ENCODE measurements around the gene PARVA. TPM values are rescaled to one million over a fixed set of nuclear protein-coding genes. Genes with fewer than 3 reads are reported as not detected.

The PARVA gene
- total RNA-seq, 1 experiment from 2014 or later: not detected

DNA sequence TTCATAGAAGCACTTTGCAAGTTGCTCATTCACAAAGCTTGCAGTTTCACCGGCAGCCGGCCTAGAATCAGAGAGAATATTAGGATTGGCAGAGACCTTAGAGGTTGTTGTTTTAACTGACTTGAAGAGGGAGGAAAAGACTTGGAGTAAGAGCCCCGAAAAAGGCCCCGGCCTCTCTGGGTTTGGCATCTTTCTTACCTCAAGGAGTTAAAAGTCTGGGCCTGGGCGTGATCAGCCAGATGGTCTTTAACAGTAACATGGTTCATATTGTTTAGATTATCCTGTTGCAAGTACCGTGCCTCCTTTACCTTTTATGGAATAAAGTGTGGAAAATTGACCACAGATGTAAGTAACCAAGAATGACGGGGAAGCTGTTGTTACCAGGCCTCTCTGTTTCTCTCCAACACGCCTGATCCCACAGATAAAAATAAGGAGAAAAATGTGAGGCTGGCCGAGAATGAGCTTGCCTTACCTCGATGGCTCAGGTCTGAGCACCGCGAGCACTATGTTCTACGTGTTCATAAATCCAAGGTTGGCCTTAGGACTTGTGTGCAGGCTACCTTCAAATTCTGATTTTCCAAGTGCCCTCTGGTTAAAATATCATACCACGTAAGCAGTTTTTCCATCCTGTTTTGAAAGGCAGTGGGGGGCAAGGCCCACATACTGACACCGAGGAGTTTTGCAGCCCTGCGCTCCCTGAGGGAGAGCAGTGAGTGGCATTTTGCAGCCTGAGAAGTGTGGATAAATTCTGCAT, 56.4 kb downstream of the PARVA start:
- Histone ChIP-seq H4K20me1 (ENCODE audit: insufficient read depth, low read depth, low read length) (no peaks in the 10 kb centered on the region), H3K27me3 (ENCODE audit: low read length) (no peaks in the 10 kb centered on the region), H2AFZ (ENCODE audit: low read length) (no peak overlapping the region), H3K9me3 (ENCODE audit: low read length) (no peaks in the 10 kb centered on the region), H3K27ac (ENCODE audit: low read length) (no peak overlapping the region), H3K36me3 (ENCODE audit: insufficient read depth, low read length) (no peaks in the 10 kb centered on the region), H3K79me2 (ENCODE audit: low read length) (no peaks in the 10 kb centered on the region), H3K4me2 (ENCODE audit: low read depth, low read length, poor library complexity, severe bottlenecking) (no peak overlapping the region), H3K4me1 (ENCODE audit: low read length) (no peaks in the 10 kb centered on the region), H3K4me3 (ENCODE audit: low read length) (no peak overlapping the region), H3K9ac (ENCODE audit: low read length) (no peak overlapping the region), H3K9me2 (replicated peaks; ENCODE audit: insufficient read depth, low read length) (no peaks in the 10 kb centered on the region)
- no peak for DNase-seq

DNA sequence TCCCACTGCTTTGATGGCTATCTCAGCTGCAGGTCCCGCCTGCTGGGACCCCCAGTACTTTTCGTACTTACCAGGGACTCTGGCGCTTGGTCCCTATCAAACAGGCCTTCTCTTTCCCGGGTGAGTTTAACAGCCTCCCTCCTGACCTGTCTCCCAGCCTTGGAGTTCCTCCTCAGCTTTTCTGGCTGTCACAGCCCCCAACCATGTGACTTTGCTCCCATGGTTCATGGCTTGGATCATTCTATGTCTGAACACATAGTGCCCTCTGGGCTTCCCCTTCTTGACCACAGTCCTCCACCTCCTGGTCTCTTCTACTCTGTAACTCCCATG, 56.9 kb downstream of the PARVA start:
- no peak overlapping the region for H3K27ac ChIP-seq (ENCODE audit: low read length)
- H3K9me3 ChIP-seq (ENCODE audit: low read length): no peaks in the 10 kb centered on the region
- 0 out of 2 replicates have a peak, but pooled peaks cover under 1% of the 10 kb centered on the region for H3K4me1 ChIP-seq (ENCODE audit: low read length)
- DNase-seq: no peak
- H3K27me3 ChIP-seq (ENCODE audit: low read length): no peaks in the 10 kb centered on the region
- H3K9me2 ChIP-seq (replicated peaks; ENCODE audit: insufficient read depth, low read length): no peaks in the 10 kb centered on the region
- no peak overlapping the region for H2AFZ ChIP-seq (ENCODE audit: low read length)
- H4K20me1 ChIP-seq (ENCODE audit: insufficient read depth, low read depth, low read length): no peaks in the 10 kb centered on the region
- no peaks in the 10 kb centered on the region for H3K36me3 ChIP-seq (ENCODE audit: insufficient read depth, low read length)
- H3K4me3 ChIP-seq (ENCODE audit: low read length): no peak overlapping the region
- no peaks in the 10 kb centered on the region for H3K79me2 ChIP-seq (ENCODE audit: low read length)
- H3K4me2 ChIP-seq (ENCODE audit: low read depth, low read length, poor library complexity, severe bottlenecking): no peak overlapping the region
- no peak overlapping the region for H3K9ac ChIP-seq (ENCODE audit: low read length)

DNA sequence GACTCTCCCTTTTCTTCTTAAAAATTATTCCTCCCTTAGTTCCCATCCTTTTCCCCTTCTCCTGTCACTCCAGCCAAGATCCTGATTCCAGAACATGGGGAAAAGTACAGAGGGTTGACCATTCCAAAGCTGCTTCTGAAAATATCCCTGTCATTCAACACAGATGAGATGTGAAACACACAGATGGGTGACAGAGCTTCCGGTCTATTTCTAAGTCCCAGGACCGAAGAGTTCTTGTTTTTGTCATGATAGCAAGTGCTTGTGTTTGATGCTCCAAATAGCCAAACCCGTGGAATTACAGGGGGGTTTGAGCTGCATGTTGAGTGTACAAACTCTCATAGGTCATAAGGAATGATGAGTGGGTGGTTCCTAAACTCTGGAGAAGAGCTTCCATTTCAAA, 57.9 kb downstream of the PARVA start:
- no peak overlapping the region for H3K4me3 ChIP-seq (ENCODE audit: low read length)
- H3K9me2 ChIP-seq (replicated peaks; ENCODE audit: insufficient read depth, low read length): no peaks in the 10 kb centered on the region
- DNase-seq: no peak
- H2AFZ ChIP-seq (ENCODE audit: low read length): no peak overlapping the region
- H3K9me3 ChIP-seq (ENCODE audit: low read length): no peaks in the 10 kb centered on the region
- no peaks in the 10 kb centered on the region for H4K20me1 ChIP-seq (ENCODE audit: insufficient read depth, low read depth, low read length)
- H3K27ac ChIP-seq (ENCODE audit: low read length): no peak overlapping the region
- no peaks in the 10 kb centered on the region for H3K79me2 ChIP-seq (ENCODE audit: low read length)
- peaks cover 5% of the 10 kb centered on the region; the same call in 1 of the 2 replicates for H3K4me1 ChIP-seq (ENCODE audit: low read length)
- no peaks in the 10 kb centered on the region for H3K27me3 ChIP-seq (ENCODE audit: low read length)
- no peak overlapping the region for H3K4me2 ChIP-seq (ENCODE audit: low read depth, low read length, poor library complexity, severe bottlenecking)
- H3K9ac ChIP-seq (ENCODE audit: low read length): no peak overlapping the region
- no peaks in the 10 kb centered on the region for H3K36me3 ChIP-seq (ENCODE audit: insufficient read depth, low read length)

DNA sequence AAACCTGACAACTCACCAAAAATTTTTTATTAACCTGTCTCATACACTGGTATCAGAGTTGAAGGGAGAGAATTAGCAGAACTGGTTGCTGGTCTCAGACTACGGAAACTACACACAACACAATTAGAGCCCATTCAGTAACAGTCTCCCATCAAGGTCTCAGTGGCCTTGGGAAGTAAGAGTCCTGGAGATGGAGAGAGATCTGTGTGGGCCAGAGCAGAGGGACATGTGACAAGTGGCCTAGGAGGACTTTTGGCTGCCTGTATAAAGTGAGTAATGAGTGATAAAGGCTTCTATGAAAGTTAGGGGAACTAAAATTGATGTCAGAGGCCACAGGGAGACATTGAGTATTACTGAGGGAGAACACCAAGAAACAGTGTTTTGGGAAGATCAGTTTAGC, 58.9 kb downstream of the PARVA start:
- H3K36me3 ChIP-seq (ENCODE audit: insufficient read depth, low read length): no peaks in the 10 kb centered on the region
- no peaks in the 10 kb centered on the region for H4K20me1 ChIP-seq (ENCODE audit: insufficient read depth, low read depth, low read length)
- H3K9me3 ChIP-seq (ENCODE audit: low read length): no peaks in the 10 kb centered on the region
- H3K9me2 ChIP-seq (replicated peaks; ENCODE audit: insufficient read depth, low read length): no peaks in the 10 kb centered on the region
- no peak overlapping the region for H3K9ac ChIP-seq (ENCODE audit: low read length)
- no peaks in the 10 kb centered on the region for H3K79me2 ChIP-seq (ENCODE audit: low read length)
- no peak overlapping the region for H3K4me3 ChIP-seq (ENCODE audit: low read length)
- no peak overlapping the region for H3K4me2 ChIP-seq (ENCODE audit: low read depth, low read length, poor library complexity, severe bottlenecking)
- H3K27me3 ChIP-seq (ENCODE audit: low read length): no peaks in the 10 kb centered on the region
- DNase-seq: no peak
- no peak overlapping the region for H2AFZ ChIP-seq (ENCODE audit: low read length)
- H3K27ac ChIP-seq (ENCODE audit: low read length): no peak overlapping the region
- H3K4me1 ChIP-seq (ENCODE audit: low read length): peaks cover 5% of the 10 kb centered on the region; the same call in 1 of the 2 replicates

DNA sequence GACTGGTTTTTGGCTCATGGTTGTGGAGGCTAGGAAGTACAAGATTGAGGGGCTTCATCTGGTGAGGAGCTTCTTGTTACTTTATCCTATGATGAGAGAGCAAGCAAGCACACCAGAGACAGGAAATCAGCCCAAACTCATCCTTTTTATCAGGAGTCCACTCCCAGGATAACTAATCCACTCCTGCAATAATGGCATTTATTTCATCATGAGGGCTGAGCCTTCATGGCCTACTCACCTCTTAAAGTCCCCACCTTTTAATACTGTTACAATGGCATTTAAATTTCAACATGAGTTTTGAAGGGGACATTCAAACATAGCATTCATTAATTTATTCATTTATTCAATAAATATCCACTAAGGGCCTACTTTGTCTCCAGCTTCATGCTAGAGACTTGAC, 60.9 kb downstream of the PARVA start:
- H3K4me2 ChIP-seq (ENCODE audit: low read depth, low read length, poor library complexity, severe bottlenecking): no peak overlapping the region

DNA sequence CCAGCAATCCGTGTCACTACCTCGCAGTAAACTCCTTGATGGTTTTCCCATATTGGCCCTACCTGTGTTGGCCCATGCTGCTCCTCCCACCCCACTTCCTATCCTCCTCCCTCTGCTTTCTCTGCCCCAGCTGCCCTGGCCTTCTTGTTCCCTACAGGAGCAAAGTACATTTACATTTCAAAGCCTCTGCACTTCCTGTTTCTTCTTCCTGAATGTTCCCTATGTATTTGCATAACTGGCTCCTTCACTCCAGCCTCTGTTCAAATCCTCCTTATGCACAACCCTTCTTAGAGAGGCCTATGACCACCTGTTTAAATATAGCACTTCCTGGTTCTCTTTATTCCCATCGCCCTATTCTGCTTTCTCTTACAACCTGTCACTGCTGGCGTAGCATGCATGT, 62.2 kb downstream of the PARVA start:
- H3K27me3 ChIP-seq (ENCODE audit: low read length): no peaks in the 10 kb centered on the region
- H3K9ac ChIP-seq (ENCODE audit: low read length): no peak overlapping the region
- no peak overlapping the region for H2AFZ ChIP-seq (ENCODE audit: low read length)
- DNase-seq: no peak
- H3K9me3 ChIP-seq (ENCODE audit: low read length): no peaks in the 10 kb centered on the region
- H3K4me2 ChIP-seq (ENCODE audit: low read depth, low read length, poor library complexity, severe bottlenecking): no peak overlapping the region
- no peaks in the 10 kb centered on the region for H3K9me2 ChIP-seq (replicated peaks; ENCODE audit: insufficient read depth, low read length)
- no peak overlapping the region for H3K27ac ChIP-seq (ENCODE audit: low read length)
- H3K79me2 ChIP-seq (ENCODE audit: low read length): no peaks in the 10 kb centered on the region
- no peaks in the 10 kb centered on the region for H3K36me3 ChIP-seq (ENCODE audit: insufficient read depth, low read length)
- H3K4me1 ChIP-seq (ENCODE audit: low read length): peaks cover 5% of the 10 kb centered on the region; the same call in 1 of the 2 replicates
- H4K20me1 ChIP-seq (ENCODE audit: insufficient read depth, low read depth, low read length): no peaks in the 10 kb centered on the region
- H3K4me3 ChIP-seq (ENCODE audit: low read length): no peak overlapping the region

More for the DNA sequence above, 60.9 kb downstream of the PARVA start:
- H3K9me2 ChIP-seq (replicated peaks; ENCODE audit: insufficient read depth, low read length): no peaks in the 10 kb centered on the region
- no peaks in the 10 kb centered on the region for H4K20me1 ChIP-seq (ENCODE audit: insufficient read depth, low read depth, low read length)
- no peak overlapping the region for H3K27ac ChIP-seq (ENCODE audit: low read length)
- H3K36me3 ChIP-seq (ENCODE audit: insufficient read depth, low read length): no peaks in the 10 kb centered on the region
- peaks cover 5% of the 10 kb centered on the region; the same call in 1 of the 2 replicates for H3K4me1 ChIP-seq (ENCODE audit: low read length)
- H3K9me3 ChIP-seq (ENCODE audit: low read length): no peaks in the 10 kb centered on the region
- H2AFZ ChIP-seq (ENCODE audit: low read length): no peak overlapping the region
- no peak for DNase-seq
- no peak overlapping the region for H3K4me3 ChIP-seq (ENCODE audit: low read length)
- no peaks in the 10 kb centered on the region for H3K79me2 ChIP-seq (ENCODE audit: low read length)
- H3K27me3 ChIP-seq (ENCODE audit: low read length): no peaks in the 10 kb centered on the region
- H3K9ac ChIP-seq (ENCODE audit: low read length): no peak overlapping the region

DNA sequence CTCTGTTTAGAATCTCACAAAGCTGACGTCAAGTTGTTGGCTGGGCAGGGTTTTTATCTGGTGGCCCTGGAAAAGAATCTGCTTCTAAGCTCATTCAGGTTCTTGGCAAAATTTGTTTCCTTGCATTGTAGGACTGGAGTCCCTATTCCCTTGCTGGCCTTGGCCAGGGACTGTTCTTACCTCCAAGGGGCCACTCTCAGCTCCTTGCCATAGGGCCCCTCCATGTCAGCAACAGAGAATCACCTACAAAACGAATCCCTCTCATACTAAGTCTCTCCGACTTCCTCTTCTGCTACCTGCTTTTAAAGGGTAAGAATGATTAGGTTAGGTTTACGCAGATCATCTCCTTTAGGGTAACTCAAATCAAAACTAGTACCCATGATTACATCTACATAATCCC, 63.2 kb downstream of the PARVA start:
- H4K20me1 ChIP-seq (ENCODE audit: insufficient read depth, low read depth, low read length): no peaks in the 10 kb centered on the region
- H3K36me3 ChIP-seq (ENCODE audit: insufficient read depth, low read length): no peaks in the 10 kb centered on the region
- no peak overlapping the region for H3K4me2 ChIP-seq (ENCODE audit: low read depth, low read length, poor library complexity, severe bottlenecking)
- no peak for DNase-seq
- no peaks in the 10 kb centered on the region for H3K79me2 ChIP-seq (ENCODE audit: low read length)
- H3K9ac ChIP-seq (ENCODE audit: low read length): no peak overlapping the region
- no peaks in the 10 kb centered on the region for H3K9me2 ChIP-seq (replicated peaks; ENCODE audit: insufficient read depth, low read length)
- no peaks in the 10 kb centered on the region for H3K9me3 ChIP-seq (ENCODE audit: low read length)
- no peak overlapping the region for H3K4me3 ChIP-seq (ENCODE audit: low read length)
- peaks cover 5% of the 10 kb centered on the region; the same call in 1 of the 2 replicates for H3K4me1 ChIP-seq (ENCODE audit: low read length)
- no peaks in the 10 kb centered on the region for H3K27me3 ChIP-seq (ENCODE audit: low read length)
- H3K27ac ChIP-seq (ENCODE audit: low read length): no peak overlapping the region
- no peak overlapping the region for H2AFZ ChIP-seq (ENCODE audit: low read length)

DNA sequence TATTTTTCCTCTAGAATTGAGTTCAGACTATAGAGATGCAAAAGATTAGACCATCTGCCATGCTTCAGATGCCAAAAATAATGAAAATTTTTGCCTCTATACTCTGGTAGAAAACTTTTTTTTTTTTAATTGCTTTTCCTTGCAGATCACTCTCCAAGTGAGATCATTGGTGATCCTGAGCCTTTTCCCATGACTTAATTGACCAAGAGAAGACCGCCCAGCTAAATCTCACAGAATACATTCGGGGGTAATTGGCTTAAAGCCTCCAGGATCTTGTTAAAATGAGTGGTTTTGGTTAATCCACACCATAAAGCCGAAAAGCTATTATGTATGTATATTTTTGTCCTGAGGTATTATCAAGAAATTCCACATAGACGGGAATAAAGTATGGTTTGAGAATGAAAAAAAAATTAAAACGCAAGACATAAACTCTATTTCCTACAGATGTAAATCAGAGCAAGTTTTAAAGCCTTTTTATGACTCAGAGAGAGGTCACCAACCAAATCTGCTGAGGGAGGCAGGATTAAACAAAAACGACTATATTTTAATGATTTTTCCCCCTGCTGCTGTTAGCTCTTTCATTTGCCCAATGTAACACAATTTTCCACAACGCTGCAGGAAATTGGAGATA, 64.0 kb downstream of the PARVA start:
- Histone ChIP-seq H4K20me1 (ENCODE audit: insufficient read depth, low read depth, low read length) (no peaks in the 10 kb centered on the region), H3K27me3 (ENCODE audit: low read length) (no peaks in the 10 kb centered on the region), H3K9me2 (replicated peaks; ENCODE audit: insufficient read depth, low read length) (no peaks in the 10 kb centered on the region), H3K9ac (ENCODE audit: low read length) (no peak overlapping the region), H3K36me3 (ENCODE audit: insufficient read depth, low read length) (no peaks in the 10 kb centered on the region), H2AFZ (ENCODE audit: low read length) (no peak overlapping the region), H3K9me3 (ENCODE audit: low read length) (no peaks in the 10 kb centered on the region), H3K79me2 (ENCODE audit: low read length) (no peaks in the 10 kb centered on the region), H3K4me3 (ENCODE audit: low read length) (no peak overlapping the region), H3K4me2 (ENCODE audit: low read depth, low read length, poor library complexity, severe bottlenecking) (no peak overlapping the region), H3K4me1 (ENCODE audit: low read length) (peaks cover 5% of the 10 kb centered on the region; the same call in 1 of the 2 replicates), H3K27ac (ENCODE audit: low read length) (no peak overlapping the region)
- no peak for DNase-seq
